Stimulated activated naive CD8-positive, alpha-beta T cell treated with anti-CD3 and anti-CD28 coated beads, Interleukin-15, Interleukin-2, amounts not matched to agents 100 ng/mL and 50 ng/mL, for 24 hours (primary cell): Measurements from ENCODE around the gene XIRP2.

Experiments used
- H3K27ac Mint-ChIP-seq: one replicate; pipeline ENCODE4 v1.8.0; 2021; ENCODE audit warnings: mild to moderate bottlenecking, mixed read lengths
- H3K27me3 Mint-ChIP-seq: one replicate; pipeline ENCODE4 v1.8.0; 2021; ENCODE audit warnings: mixed read lengths
- H3K36me3 Mint-ChIP-seq: one replicate; pipeline ENCODE4 v1.8.0; 2021; ENCODE audit warnings: low read depth, mixed read lengths
- H3K4me1 Mint-ChIP-seq: one replicate; pipeline ENCODE4 v1.8.0; 2021; ENCODE audit warnings: low read depth, mixed read lengths
- H3K4me3 Mint-ChIP-seq: one replicate; pipeline ENCODE4 v1.8.0; 2021; ENCODE audit warnings: mild to moderate bottlenecking, mixed read lengths
- H3K9me3 Mint-ChIP-seq: one replicate; pipeline ENCODE4 v1.8.0; 2021; ENCODE audit warnings: mixed read lengths

XIRP2 gene, protein sequence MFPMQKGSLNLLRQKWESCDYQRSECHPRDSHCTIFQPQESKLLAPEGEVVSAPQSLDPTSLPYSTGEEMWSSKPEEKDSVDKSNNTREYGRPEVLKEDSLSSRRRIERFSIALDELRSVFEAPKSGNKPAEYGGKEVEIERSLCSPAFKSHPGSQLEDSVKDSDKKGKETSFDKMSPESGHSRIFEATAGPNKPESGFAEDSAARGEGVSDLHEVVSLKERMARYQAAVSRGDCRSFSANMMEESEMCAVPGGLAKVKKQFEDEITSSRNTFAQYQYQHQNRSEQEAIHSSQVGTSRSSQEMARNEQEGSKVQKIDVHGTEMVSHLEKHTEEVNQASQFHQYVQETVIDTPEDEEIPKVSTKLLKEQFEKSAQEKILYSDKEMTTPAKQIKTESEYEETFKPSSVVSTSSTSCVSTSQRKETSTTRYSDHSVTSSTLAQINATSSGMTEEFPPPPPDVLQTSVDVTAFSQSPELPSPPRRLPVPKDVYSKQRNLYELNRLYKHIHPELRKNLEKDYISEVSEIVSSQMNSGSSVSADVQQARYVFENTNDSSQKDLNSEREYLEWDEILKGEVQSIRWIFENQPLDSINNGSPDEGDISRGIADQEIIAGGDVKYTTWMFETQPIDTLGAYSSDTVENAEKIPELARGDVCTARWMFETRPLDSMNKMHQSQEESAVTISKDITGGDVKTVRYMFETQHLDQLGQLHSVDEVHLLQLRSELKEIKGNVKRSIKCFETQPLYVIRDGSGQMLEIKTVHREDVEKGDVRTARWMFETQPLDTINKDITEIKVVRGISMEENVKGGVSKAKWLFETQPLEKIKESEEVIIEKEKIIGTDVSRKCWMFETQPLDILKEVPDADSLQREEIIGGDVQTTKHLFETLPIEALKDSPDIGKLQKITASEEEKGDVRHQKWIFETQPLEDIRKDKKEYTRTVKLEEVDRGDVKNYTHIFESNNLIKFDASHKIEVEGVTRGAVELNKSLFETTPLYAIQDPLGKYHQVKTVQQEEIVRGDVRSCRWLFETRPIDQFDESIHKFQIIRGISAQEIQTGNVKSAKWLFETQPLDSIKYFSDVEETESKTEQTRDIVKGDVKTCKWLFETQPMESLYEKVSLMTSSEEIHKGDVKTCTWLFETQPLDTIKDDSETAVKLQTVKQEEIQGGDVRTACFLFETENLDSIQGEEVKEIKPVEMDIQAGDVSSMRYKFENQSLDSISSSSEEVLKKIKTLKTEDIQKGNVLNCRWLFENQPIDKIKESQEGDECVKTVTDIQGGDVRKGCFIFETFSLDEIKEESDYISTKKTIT (N-terminal part only)

GRCh38 chr2:166888180-166888579, at the start of gene XIRP2:
Gene XIRP2 (plus strand): TSS chr2:166888480. CDS start chr2:166903483, 15,003 bp downstream.
- Mint-ChIP-seq H3K9me3 (no peaks in the 10 kb centered on the region), H3K36me3 (no peaks in the 10 kb centered on the region)

GRCh38 chr2:166841152-166841551, 47.1 kb upstream of the XIRP2 start:
- peaks cover 5% of the 10 kb centered on the region for H3K9me3 Mint-ChIP-seq
- no peak overlapping the region for H3K27ac Mint-ChIP-seq
- no peak overlapping the region for H3K4me3 Mint-ChIP-seq
- H3K27me3 Mint-ChIP-seq, result no peaks in the 10 kb centered on the region
- H3K36me3 Mint-ChIP-seq, result no peaks in the 10 kb centered on the region
- no peaks in the 10 kb centered on the region for H3K4me1 Mint-ChIP-seq

More at GRCh38 chr2:166888180-166888579, at the start of gene XIRP2:
- H3K27me3 Mint-ChIP-seq, result no peaks in the 10 kb centered on the region
- no peaks in the 10 kb centered on the region for H3K4me1 Mint-ChIP-seq
- H3K27ac Mint-ChIP-seq, result no peak within 1 kb of the TSS
- H3K4me3 Mint-ChIP-seq, result no peak within 1 kb of the TSS

DNA sequence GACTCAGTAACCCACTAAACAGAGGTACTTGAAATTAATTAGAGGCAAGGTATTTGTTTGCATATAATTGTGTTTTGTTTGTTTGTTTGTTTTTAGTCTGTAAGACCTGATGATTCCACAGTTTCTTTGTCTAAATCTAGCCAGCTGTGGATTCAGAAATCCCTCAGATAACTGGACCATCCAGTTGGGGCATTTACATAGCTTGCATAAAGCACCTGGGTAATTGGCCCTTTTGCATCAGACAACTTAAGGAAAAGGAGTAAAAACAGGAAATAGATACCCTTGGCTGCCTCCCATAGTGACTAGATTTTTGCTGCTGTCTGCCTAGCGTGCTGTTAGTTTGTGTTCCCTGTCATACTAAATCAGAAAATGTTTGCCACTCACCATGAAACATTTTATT, 46.6 kb upstream of the XIRP2 start:
- peaks cover 10% of the 10 kb centered on the region for H3K9me3 Mint-ChIP-seq
- H3K4me1 Mint-ChIP-seq, result no peaks in the 10 kb centered on the region
- H3K36me3 Mint-ChIP-seq, result no peaks in the 10 kb centered on the region
- no peaks in the 10 kb centered on the region for H3K27me3 Mint-ChIP-seq
- no peak overlapping the region for H3K4me3 Mint-ChIP-seq
- no peak overlapping the region for H3K27ac Mint-ChIP-seq

DNA sequence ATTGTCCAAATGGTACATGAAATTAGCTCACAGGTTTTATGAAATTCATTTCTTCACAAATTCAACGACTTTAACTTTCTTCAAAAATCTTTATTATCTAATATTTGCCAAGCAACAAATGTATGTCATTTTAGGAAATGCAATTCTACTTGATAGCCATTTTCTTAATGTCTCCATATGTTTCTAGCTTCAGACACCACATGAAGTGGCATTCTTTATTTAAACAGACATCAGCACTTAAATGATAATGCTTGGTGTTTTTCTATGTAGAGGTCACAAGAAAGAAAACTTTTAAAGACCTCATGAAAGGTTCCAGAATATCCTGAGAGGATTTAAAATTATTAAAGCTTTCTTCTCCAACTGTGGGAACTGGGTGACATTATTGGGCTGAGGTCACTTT, 44.2 kb upstream of the XIRP2 start:
- Mint-ChIP-seq H3K36me3 (no peaks in the 10 kb centered on the region), H3K27ac (no peak overlapping the region), H3K27me3 (no peaks in the 10 kb centered on the region), H3K9me3 (peaks cover 26% of the 10 kb centered on the region), H3K4me1 (no peaks in the 10 kb centered on the region), H3K4me3 (no peak overlapping the region)

GRCh38 chr2:166862468-166863132, 25.7 kb upstream of the XIRP2 start:
- no peak overlapping the region for H3K4me3 Mint-ChIP-seq
- H3K27me3 Mint-ChIP-seq, result no peaks in the 10 kb centered on the region
- no peaks in the 10 kb centered on the region for H3K9me3 Mint-ChIP-seq
- H3K36me3 Mint-ChIP-seq, result no peaks in the 10 kb centered on the region
- H3K4me1 Mint-ChIP-seq, result no peaks in the 10 kb centered on the region
- no peak overlapping the region for H3K27ac Mint-ChIP-seq

GRCh38 chr2:166867874-166868514, 20.3 kb upstream of the XIRP2 start:
- Mint-ChIP-seq H3K27me3 (no peaks in the 10 kb centered on the region), H3K36me3 (no peaks in the 10 kb centered on the region), H3K27ac (no peak overlapping the region), H3K9me3 (no peaks in the 10 kb centered on the region), H3K4me3 (no peak overlapping the region), H3K4me1 (no peaks in the 10 kb centered on the region)

- Mint-ChIP-seq H3K9me3 (no peaks in the 10 kb centered on the region), H3K4me1 (no peaks in the 10 kb centered on the region), H3K27me3 (no peaks in the 10 kb centered on the region), H3K4me3 (no peak overlapping the region), H3K36me3 (no peaks in the 10 kb centered on the region), H3K27ac (no peak overlapping the region)
These were observed 17.9 kb upstream of the XIRP2 start for GRCh38 chr2:166870346-166870745.

GRCh38 chr2:166881177-166881576, 7.1 kb upstream of the XIRP2 start:
- Mint-ChIP-seq H3K9me3 (no peaks in the 10 kb centered on the region), H3K27me3 (no peaks in the 10 kb centered on the region), H3K4me1 (no peaks in the 10 kb centered on the region), H3K27ac (no peak overlapping the region), H3K4me3 (no peak overlapping the region), H3K36me3 (no peaks in the 10 kb centered on the region)

DNA sequence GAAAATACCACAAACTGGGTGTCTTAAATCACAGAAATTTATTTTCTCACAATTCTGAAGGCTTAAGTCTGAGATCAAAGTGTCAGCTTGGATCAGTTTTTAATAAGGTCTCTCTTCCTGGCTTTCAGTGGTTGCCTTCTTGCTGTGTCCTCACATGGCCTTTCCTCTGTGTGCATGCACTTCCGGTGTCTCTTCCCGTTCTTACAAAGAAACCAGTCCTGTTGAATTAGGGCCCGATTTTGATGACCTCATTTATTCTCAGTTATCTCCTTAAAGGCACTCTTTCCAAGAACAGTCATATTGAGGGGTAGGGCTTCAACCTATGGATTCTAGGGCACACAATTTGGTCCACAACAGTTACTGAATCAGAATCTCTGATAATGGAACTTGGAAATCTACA, 5.4 kb upstream of the XIRP2 start:
- no peaks in the 10 kb centered on the region for H3K4me1 Mint-ChIP-seq
- H3K27me3 Mint-ChIP-seq, result no peaks in the 10 kb centered on the region
- no peaks in the 10 kb centered on the region for H3K9me3 Mint-ChIP-seq
- H3K27ac Mint-ChIP-seq, result no peak overlapping the region
- no peaks in the 10 kb centered on the region for H3K36me3 Mint-ChIP-seq
- H3K4me3 Mint-ChIP-seq, result no peak overlapping the region

- Mint-ChIP-seq H3K4me1 (no peaks in the 10 kb centered on the region), H3K4me3 (no peak overlapping the region), H3K27ac (no peak overlapping the region), H3K27me3 (no peaks in the 10 kb centered on the region), H3K9me3 (no peaks in the 10 kb centered on the region), H3K36me3 (no peaks in the 10 kb centered on the region)
These were observed 3.4 kb downstream of the XIRP2 start for GRCh38 chr2:166891727-166892126.

DNA sequence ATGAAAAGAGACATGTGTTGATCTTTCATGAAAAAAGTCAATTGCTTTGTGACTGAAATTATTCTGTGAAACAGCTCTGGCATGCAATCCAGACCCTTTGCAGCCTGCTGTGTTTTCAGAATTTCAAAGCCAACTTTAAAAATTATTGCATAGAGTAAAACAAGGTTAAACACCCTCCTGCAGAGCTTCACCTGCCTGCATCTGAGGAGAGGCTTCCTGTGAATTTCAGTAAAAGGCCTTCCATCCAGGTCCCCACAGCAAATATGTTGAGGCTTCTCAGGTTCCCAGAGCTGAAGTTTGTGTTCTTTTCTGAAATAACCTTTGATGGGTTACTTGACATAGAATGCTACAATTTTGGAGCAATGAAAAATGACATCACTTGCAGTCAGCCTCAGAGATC, 4.1 kb downstream of the XIRP2 start:
- Mint-ChIP-seq H3K4me1 (no peaks in the 10 kb centered on the region), H3K27ac (no peak overlapping the region), H3K27me3 (no peaks in the 10 kb centered on the region), H3K9me3 (no peaks in the 10 kb centered on the region), H3K36me3 (no peaks in the 10 kb centered on the region), H3K4me3 (no peak overlapping the region)

DNA sequence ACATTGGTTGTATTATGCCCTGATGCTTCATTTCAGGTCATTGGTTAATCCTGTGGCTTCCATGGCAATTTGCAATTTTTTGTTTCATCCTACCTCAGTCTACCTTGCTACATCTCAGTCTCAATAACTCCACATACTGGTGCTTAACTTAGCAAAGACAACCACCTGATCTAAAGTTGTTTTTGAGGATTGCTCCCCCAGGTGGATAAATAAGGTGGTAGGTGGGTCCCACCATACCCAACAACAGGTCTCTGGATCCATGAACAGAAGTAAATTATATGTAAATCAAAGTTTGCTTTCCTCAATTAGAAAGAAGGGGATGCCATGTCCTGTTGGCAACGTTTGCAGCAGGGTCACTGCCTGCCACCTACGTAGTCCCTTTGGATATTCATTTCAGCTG, 7.0 kb downstream of the XIRP2 start:
- Mint-ChIP-seq H3K4me1 (no peaks in the 10 kb centered on the region), H3K9me3 (no peaks in the 10 kb centered on the region), H3K4me3 (no peak overlapping the region)

DNA sequence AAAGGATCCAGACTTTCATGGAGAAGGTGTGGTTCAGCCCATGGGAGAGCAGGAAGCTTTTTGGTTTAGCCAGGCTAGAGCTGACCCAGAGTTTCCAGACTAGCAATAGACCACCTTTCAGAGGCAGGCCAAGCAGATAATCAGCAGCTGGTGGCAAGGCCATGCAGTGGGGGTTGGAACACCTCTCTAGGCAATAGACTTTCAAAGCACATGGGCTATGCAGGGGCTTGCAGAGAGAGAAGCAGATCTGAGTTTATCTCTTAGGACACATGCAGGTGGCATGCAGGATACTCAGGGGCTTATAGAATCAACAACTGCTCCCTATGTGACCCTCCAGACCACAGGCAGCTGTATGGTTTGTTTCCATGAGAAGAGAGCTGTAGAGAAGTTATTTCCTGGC, 9.4 kb downstream of the XIRP2 start:
- H3K9me3 Mint-ChIP-seq, result no peaks in the 10 kb centered on the region
- no peak overlapping the region for H3K27ac Mint-ChIP-seq
- peaks cover 3% of the 10 kb centered on the region for H3K27me3 Mint-ChIP-seq
- no peaks in the 10 kb centered on the region for H3K36me3 Mint-ChIP-seq
- no peak overlapping the region for H3K4me3 Mint-ChIP-seq
- H3K4me1 Mint-ChIP-seq, result no peaks in the 10 kb centered on the region

More for the DNA sequence above, 7.0 kb downstream of the XIRP2 start:
- no peak overlapping the region for H3K27ac Mint-ChIP-seq
- H3K27me3 Mint-ChIP-seq, result peaks cover 3% of the 10 kb centered on the region
- H3K36me3 Mint-ChIP-seq, result no peaks in the 10 kb centered on the region

- Mint-ChIP-seq H3K27ac (no peak overlapping the region), H3K4me1 (no peaks in the 10 kb centered on the region), H3K9me3 (no peaks in the 10 kb centered on the region), H3K4me3 (no peak overlapping the region), H3K27me3 (peaks cover 3% of the 10 kb centered on the region), H3K36me3 (no peaks in the 10 kb centered on the region)
These were observed 11.4 kb downstream of the XIRP2 start for GRCh38 chr2:166899676-166900075.
